ENCODE data around the gene SLC44A4.

- no peak for TF ChIP-seq NRF1 (IDR thresholded peaks at IDR 0.05; ENCODE audit: low read depth, low read length)
- no peak for TF ChIP-seq CTCF (IDR thresholded peaks at IDR 0.05)
- no peak for TF ChIP-seq REST (IDR thresholded peaks at IDR 0.05; ENCODE audit: low read depth, low read length)
- no peak for TF ChIP-seq NFIC (IDR thresholded peaks at IDR 0.05; ENCODE audit: borderline replicate concordance)
- no peak for TF ChIP-seq SIN3A (IDR thresholded peaks at IDR 0.05; ENCODE audit: borderline replicate concordance, low read depth, low read length)
- no peak for TF ChIP-seq TCF12 (IDR thresholded peaks at IDR 0.05)
- no peak for TF ChIP-seq JUND (IDR thresholded peaks at IDR 0.05)
- TF ChIP-seq EZH2phosphoT487 (IDR thresholded peaks at IDR 0.05; ENCODE audit: borderline replicate concordance, low read depth): no peak
- TF ChIP-seq USF1 (IDR thresholded peaks at IDR 0.05; ENCODE audit: borderline replicate concordance, low read depth): no peak
- TF ChIP-seq RFX5 (IDR thresholded peaks at IDR 0.05; ENCODE audit: low read length): no peak
Observed at GRCh38 chr6:31861150-31861549, 17.6 kb downstream of the SLC44A4 start.
